Measurements from ENCODE around the gene OGFOD1.
A peak's percentile ranks its signal among the peaks of the same experiment; 100 is the strongest.

OGFOD1 gene

DNA sequence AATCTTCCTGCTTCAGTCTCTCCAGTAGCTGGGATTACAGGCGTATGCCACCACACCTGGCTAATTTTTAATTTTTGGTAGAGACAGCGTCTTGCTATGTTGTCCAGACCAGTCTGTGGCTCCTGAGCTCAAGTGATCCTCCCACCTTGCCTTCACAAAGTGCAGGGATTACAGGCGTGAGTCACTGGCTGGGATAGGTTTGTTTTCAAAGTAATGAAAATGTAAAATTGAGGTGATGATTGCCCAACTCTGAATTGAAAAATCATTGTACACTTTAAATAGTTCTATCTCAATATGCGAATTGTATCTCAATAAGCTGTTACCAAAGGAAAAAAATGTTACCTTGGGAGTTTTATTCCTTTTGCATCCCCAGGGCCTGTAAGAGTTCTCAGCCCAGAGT, 24.8 kb upstream of the OGFOD1 start:
- DNase-seq (ENCODE audit: low read depth in 1 of 2, low spot score in 1 of 2), result no peak

DNA sequence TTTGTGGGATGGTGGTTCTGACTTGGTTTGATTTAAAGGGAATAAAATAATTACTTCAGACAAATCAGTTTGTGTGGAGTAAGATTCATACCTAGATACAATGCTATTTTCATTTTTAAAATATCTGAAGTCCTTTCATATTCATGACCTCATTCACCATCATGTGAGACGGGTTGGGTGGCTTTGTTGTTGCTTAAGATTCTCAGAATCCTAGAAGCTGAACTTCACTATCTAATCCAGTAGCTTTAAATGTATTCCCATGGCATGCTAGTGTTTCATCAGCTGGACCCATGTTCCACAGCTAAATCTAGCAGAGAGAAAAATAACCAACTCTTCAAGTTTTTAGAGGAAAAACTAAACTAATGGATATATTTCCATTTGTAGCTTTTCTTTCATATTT, 23.3 kb upstream of the OGFOD1 start:
- no peak for DNase-seq (ENCODE audit: low read depth in 1 of 2, low spot score in 1 of 2)

DNA sequence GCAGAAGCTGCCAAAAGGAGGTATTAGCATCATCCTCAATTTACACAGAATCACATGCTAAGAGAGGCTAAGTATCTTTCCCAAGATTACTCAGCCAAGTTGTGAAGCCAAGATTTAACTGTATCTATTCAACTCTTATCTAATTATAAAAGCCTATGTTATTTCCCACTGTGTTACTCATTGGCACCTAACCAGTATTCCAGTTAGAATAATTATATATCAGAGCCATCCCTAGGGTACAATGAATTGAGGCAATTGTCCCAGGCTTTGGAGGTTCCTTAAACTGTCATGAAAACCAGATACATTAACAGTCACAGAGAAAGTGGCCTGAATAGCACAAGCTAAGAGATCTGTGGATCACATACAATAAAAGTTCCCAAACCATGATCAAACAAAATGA, 15.1 kb upstream of the OGFOD1 start:
- no peak for DNase-seq (ENCODE audit: low read depth in 1 of 2, low spot score in 1 of 2)

DNA sequence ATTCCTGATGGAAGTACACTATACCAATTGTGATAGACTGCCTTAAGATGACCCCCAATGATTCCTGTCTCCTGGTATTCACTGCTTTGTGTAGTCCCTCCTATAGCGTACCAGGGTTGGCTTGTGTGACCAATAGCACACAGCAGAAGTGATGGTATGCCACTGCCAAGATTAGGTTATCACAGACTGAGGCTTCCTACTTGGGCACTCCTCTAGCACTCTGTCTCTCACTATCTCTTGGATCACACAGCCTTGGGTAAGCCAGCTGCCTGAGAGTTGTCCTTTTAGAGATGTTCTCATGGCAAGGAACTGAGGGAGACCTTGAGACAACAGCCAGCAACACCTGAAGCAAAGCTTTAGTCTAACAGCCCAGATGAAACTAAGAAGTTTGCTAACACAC, 13.3 kb upstream of the OGFOD1 start:
- DNase-seq (ENCODE audit: low read depth in 1 of 2, low spot score in 1 of 2), result no peak

DNA sequence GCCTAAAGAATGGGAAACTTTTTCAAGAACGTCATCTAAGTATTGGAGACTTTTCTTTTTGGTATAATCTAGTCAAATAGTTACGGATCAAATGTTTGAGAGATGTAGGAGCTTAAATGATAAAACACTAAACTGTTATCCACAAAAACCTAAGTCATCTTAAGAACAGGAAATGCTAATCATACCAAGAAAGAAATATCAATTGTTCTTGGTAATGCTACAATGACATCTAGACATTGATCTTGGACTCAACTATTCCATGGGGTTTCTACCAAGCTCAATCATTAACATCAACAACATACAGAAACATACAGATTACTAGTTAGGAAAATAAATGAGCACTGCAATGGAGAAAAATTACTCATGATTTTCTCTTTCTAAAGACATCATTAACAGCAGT, 4.1 kb upstream of the OGFOD1 start:
- no peak for DNase-seq (ENCODE audit: low read depth in 1 of 2, low spot score in 1 of 2)

DNA sequence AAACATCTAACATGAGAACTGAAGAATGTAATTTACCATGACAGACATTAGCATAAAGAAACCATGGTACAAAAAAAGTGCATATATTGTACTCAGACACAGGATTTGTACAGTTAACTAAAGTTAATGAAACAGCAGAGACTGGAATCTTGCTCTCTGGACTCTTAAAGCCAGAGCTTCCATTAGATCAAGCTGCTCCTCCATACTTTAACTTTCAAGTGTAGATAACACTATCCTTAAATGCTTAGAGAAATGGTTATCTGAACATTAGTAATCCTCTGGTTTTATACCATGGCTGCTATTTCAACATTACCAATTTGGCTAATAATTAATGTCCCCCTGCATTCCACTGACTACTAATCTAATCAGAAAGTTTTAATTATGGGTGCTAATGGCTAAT, 3.3 kb upstream of the OGFOD1 start:
- no peak for DNase-seq (ENCODE audit: low read depth in 1 of 2, low spot score in 1 of 2)

DNA sequence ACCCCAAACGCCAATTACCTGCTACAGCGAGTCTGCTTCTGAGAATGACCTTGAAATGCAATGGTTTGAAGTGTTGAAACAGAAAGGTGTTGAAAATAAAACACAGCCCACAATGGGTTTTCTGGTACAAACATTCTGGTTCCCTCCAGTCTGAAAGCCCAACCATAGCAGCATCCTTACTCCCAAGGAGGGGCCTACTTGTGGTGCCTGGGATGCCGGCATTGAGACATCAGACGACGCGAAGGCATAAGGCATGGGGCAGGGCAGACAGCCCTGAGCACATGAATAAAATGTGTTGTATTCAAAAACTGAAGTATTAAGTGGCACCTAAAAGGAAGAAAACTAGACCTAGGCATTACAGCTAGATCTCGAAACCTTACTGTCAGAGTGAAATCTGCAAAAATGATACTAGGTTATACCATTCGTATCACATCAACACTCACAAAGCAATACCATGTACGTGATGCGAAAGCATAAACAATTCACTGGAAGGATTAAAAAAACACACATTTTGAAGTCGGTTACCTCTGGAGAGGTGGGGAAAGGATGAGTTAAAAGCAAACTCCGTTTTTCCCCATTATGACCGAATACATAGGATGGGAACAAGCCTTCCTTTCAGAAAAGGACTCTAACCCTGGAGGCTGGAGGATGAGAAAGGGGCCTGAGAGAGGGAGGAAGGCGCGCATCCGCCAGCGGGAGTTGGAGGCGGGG, 924 bp upstream of the OGFOD1 start:
- no peak for DNase-seq (ENCODE audit: low read depth in 1 of 2, low spot score in 1 of 2)

DNA sequence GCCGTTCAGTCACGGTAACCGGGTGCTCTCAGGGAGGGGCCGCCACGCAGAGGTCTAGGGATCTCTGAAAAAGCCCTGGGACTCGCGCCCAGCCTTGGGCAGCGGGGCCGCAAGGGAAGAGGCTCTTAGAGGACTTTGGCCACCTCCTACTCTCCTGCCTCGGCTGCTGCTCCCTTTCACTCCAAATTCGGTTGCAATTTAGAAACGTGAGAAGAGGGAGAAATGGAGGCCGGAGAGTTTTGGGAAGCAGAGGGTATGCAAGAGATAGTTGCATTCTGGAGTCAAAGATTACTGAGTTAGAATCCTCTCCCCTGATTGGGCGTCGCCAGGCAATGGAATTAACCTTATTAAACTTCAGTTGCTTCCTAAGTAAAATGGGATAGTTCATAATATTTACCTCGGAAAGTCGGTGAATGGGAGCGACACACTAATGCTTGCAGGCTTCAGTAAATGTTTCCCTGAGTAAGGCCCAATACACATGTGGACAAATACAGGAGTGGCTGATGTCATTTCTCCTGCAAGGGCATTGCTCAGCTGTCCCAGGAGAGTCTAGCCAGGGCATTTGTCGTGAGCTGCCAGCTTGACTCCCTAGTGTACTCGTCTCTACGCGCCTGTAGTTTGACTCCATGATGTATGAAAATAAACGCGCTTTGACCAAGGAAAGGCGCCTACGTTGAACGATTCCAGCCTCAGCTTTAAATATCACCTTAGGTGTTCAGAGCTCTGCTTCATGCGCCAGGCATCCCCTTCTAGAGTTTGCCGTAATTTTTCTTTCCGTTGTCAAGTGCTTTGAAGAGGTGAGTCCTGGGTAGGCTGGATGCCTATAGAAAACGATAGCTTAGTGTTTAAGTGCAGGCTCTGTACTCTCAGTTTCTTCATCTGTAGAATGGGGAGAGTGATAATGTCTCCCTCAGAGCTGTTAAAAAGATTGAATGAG, 667 bp downstream of the OGFOD1 start:
- peak in 1 of 2 donors; percentile 29 for DNase-seq (ENCODE audit: low read depth in 1 of 2, low spot score in 1 of 2)

DNA sequence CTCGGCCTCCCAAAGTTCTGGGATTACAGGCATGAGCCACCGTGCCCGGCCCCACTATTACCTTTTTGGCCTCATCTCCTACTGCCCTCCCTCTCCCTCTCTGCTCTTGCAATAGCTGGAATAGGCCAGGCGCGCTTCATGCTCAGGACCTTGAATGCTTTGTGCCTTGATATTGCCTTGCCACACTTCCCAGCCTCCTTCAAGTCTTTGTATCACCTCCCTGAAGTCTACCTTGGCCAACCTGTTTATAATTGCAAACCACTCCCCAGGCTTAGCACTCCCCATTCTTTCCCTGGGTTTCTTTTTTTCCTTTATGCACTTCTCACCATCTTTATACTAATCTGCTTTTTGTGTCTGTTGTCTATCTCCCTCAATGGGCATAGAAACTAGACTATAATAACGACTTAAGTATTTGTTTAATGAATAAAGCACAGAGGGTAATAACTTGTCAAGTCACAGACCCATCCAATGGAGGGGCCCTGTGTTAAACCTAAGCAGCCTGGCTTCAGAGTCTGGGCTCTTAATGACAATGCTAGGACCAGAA, 6.6 kb downstream of the OGFOD1 start:
- DNase-seq (ENCODE audit: low read depth in 1 of 2, low spot score in 1 of 2), result no peak

DNA sequence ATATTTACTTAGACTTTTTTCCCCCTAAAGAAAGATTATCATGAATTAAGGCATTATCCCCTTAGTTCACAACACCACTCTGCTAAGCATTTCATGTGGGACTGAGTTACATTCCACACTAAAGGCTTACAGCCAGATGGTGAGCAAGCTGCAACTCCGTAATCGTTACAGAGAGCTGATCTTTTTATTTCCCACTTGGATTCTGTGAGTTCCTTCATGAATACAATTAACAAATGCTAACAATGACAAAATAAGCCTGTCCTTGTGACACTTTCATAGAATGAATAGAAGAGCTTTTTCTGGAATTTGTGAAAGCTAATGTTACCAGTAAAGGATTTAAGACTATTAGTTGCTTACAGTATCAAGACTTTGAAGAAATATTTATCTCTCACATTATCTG, 8.7 kb downstream of the OGFOD1 start:
- no peak for DNase-seq (ENCODE audit: low read depth in 1 of 2, low spot score in 1 of 2)

DNA sequence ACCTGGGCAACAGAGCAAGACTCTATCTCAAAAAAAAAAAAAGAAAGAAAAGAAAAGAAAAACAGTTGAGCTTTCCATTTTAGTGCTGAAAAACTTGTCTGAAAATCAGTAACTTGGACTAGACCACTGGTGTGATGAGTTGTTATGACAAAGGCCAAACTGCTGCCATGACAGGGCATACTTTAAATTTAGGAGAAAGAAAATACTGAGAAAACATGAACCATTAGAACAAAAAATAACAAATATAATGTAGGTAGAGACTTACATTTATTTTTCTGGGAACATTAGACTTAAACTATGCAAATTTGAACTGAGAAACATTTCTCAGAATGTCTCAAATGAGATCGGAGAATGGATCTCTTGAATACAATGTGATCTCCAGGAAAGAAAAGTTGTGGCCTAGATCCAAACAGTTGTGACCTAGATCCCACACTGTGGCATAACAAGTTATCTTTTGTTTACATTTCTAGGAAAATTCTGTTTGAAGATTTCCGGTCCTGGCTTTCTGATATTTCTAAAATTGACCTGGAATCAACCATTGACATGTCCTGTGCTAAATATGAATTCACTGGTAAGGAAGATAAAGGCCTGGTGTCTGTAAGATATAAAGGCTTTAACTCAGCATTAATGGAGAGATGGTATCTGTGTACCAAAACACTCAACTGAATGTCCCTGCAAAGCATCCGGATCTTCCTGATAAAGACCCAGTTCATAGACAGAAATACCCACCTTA, 10.9 kb downstream of the OGFOD1 start:
- no peak for DNase-seq (ENCODE audit: low read depth in 1 of 2, low spot score in 1 of 2)

DNA sequence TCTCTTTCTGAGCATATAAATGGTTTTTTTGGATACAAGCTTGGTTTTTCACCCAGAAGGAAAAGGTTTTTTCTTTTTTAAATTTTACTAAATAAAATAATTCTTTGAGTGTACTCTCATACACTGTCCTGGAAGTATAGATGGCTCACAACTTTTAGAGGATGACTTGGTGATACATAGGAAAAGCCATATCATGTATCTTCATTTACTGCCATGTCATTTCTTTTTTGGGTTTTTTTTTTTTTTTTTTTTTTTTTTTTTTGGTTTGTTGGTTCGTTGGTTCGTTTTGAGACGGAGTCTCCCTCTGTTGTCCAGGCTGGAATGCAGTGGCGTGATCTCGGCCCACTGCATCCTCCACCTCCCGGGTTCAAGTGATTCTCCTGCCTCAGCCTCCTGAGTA, 11.8 kb downstream of the OGFOD1 start:
- DNase-seq (ENCODE audit: low read depth in 1 of 2, low spot score in 1 of 2), result no peak

DNA sequence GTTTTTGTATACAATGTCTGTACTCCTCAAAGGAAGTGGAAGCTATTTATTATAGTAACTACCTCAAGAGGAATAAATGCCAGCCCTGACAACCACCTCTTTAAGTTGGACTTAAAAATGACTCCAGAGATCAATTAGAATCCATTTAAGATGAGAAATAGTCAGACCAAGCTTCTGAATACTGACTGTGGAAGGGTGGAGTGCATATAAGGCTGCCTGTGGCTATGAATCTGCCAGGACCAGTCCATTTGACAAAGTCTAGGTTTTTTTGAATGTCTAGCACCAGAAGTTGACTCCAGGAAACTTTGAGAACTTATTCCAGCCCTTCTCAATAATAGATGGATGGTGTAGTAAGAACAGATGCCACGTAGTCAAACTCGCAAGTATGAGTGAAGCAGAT, 15.0 kb downstream of the OGFOD1 start:
- no peak for DNase-seq (ENCODE audit: low read depth in 1 of 2, low spot score in 1 of 2)

DNA sequence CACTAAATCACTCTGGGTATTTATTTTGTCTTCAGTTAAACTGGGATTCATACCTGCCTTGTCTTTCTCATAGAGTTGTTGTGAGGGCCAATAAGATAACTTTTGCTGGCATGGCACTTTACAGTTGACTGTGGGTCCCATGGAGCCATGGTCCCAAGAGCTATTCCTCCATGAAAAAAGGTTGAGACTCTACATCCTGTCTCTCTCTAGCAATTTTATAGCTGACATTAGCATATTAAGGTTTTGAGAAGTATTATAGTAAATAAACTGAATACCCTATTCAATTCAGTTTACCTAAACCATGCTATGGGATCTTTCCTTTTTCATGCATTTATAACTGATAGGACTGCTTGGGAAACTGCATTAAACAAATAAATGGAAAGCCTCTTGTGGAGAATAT, 17.4 kb downstream of the OGFOD1 start:
- no peak for DNase-seq (ENCODE audit: low read depth in 1 of 2, low spot score in 1 of 2)

DNA sequence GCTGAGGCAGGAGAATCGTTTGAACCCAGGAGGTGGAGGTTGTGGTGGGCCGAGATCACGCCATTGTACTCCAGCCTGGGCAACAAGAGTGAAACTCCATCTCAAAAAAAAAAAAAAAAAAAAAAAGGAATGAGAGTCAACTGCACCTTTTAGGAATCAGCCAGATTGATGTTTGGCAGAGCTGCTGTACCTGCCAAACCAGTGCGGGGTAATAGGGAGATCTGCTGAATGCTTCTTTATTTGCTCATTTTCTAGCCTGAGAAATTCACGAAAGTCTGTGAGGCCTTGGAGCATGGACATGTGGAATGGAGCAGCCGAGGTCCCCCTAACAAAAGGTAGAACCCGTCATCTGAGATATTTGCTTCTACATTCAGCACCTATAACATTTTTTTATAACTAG, 18.4 kb downstream of the OGFOD1 start:
- DNase-seq (ENCODE audit: low read depth in 1 of 2, low spot score in 1 of 2), result no peak

DNA sequence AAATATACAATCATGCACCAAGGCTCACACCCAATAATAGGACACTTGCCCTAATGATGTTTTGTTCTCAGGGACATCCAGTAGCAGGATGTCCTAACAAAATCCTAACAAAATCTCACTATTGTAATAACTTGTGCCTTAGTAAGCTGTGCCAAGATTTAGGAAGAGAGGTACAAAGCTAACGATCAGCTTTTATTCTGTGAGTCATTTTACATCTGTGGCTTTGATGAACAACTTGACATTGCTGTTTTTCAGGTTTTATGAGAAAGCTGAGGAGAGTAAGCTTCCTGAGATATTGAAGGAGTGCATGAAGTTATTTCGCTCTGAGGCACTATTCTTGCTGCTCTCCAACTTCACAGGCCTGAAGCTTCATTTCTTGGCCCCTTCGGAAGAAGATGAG, 18.9 kb downstream of the OGFOD1 start:
- DNase-seq (ENCODE audit: low read depth in 1 of 2, low spot score in 1 of 2), result no peak

DNA sequence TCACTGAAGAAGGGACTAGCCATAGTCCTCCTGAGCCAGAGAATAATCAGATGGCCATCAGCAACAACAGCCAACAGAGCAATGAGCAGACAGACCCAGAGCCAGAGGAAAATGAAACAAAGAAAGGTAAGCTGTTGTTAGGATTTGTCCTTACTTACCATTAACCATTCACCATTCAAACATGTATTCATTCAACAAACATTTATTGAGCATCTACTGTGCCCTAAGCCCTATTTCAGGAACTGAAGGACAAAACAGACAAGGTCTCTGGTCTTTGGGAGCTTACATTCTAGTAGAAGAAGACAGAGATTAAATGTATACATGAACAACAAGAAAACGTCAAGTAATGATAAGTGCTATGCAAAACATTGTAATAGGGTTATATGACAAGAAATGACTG, 19.3 kb downstream of the OGFOD1 start:
- no peak for DNase-seq (ENCODE audit: low read depth in 1 of 2, low spot score in 1 of 2)

DNA sequence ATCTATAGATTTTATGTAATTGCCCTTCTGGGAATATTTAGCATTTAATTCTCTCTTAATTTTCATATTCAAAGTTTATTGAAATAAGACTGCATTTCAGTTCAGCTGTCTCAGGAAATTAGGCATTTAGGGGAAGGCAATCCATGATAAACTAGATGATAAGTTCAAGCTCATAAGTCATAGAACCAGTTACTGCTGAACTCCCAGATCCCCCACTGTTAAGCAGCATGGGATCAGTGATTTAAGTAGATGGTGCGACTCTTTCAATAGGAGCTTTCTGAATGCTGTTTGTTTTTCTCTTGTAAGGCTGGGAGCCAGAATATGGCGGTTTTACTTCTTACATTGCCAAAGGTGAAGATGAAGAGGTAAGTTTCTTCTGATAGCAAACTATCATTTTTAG, 23.8 kb downstream of the OGFOD1 start:
- DNase-seq (ENCODE audit: low read depth in 1 of 2, low spot score in 1 of 2), result no peak

DNA sequence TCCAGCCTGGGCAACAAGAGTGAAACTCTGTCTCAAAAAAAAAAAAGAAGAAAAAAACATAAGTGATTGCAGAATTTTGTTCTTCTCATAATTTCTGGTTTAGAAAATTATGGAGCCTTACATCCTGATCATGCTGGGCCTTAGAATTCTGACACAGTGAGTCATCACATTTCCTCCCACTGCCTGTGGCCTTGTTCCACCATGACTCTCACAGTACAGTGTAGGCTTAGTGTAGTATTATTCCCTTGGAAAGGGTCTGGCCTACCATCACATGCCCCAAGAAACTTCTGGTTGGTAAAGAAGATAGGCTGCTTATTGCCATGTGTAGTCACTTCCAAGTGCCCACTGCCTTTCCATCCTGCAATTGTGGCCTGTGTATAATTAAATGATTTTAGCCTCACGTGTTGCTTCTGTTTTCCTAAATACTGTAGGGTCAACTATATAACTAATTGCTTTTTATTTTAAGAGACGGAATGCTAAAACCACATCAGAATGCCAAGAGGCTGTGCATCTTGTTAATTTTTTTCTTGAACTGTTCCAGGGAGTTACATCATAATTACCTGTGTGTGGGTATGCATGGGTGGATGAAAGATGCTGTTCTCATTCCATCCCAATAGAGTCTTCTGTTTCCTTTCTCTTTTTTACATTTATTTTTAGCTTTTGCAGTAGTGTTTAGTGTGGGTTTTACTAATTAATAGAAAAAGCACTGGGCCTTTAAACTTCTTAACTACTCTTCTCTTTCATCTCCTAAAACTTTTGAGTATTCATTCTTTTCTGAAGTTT, 25.9 kb downstream of the OGFOD1 start:
- no peak for DNase-seq (ENCODE audit: low read depth in 1 of 2, low spot score in 1 of 2)

DNA sequence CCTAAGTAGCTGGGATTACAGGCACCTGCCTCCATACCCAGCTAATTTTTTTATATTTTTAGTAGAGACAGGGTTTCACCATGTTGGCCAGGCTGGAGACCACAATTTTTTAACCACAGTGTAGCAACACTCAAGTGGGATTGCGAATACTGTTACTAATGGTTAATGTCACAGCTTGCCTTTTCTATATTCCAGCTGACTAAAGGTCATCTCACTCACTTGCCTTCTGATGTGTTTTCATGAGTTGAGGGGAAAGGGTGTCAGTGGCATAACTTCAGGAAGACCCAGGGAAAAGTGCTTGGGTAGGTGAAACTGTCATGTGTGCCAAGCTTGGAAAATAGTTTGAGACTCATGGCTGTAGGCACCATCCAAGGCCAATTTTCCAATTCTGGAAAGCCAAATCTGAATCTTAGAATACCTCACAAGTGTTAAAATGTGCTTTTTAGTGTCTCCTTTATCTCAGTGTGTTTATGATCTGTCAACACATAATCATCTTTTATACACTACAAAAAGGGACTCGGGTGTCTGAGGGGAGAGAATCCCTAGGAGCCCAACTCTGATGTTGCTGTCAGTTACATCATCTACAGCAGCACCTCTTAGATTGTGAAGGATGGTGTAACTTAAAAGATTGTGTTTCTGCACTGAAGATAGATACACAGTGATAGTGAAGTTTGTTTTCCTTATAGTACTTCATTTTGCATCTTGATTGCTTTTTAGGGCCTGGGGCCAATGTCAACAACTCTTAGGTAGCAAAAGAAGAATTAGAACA, 27.1 kb downstream of the OGFOD1 start:
- DNase-seq (ENCODE audit: low read depth in 1 of 2, low spot score in 1 of 2), result no peak

All from stimulated activated CD4-positive, alpha-beta T cell treated with anti-CD3 and anti-CD28 coated beads, Interleukin-15, amount 100 ng/mL, for 1 hour (primary cell).